Cortex of kidney (tissue), 1 donor: ENCODE results near the gene MAPK14.
"Not testable (repeated sequence)": the region's sequence is repeated elsewhere in the genome, so short reads cannot be mapped to it uniquely, and the experiment has no call there.

ENCODE experiments used
- DNase-seq: peaks from one replicate; lab custom pipeline; 2025; lab: John Stamatoyannopoulos, UW

Gene MAPK14

GRCh38 chr6:36070252-36070651, 42.6 kb downstream of the MAPK14 start:
- DNase-seq = no peak

- DNase-seq = no peak
These were observed 43.7 kb downstream of the MAPK14 start for GRCh38 chr6:36071281-36071680.

- no peak for DNase-seq
These were observed 44.1 kb downstream of the MAPK14 start for GRCh38 chr6:36071714-36072113.

- no peak for DNase-seq
These were observed 45.1 kb downstream of the MAPK14 start for GRCh38 chr6:36072681-36073080.

GRCh38 chr6:36073587-36073986, 46.0 kb downstream of the MAPK14 start:
- DNase-seq = no peak

GRCh38 chr6:36075656-36076055, 48.0 kb downstream of the MAPK14 start:
- DNase-seq = no peak

GRCh38 chr6:36076178-36077063, 48.8 kb downstream of the MAPK14 start:
- DNase-seq = no peak

- no peak for DNase-seq
These were observed 50.6 kb downstream of the MAPK14 start for GRCh38 chr6:36078159-36078558.

GRCh38 chr6:36079601-36080000, 52.0 kb downstream of the MAPK14 start:
- DNase-seq = no peak

GRCh38 chr6:36082318-36082717, 54.7 kb downstream of the MAPK14 start:
- no peak for DNase-seq

GRCh38 chr6:36083446-36083845, 55.8 kb downstream of the MAPK14 start:
- no peak for DNase-seq

- not testable (repeated sequence) for DNase-seq
These were observed 60.6 kb downstream of the MAPK14 start for GRCh38 chr6:36088204-36088603.

- no peak for DNase-seq
These were observed 61.4 kb downstream of the MAPK14 start for GRCh38 chr6:36089048-36089447.

- no peak for DNase-seq
These were observed 66.6 kb downstream of the MAPK14 start for GRCh38 chr6:36094238-36094637.

GRCh38 chr6:36094753-36095496, 67.3 kb downstream of the MAPK14 start:
- DNase-seq = no peak

GRCh38 chr6:36095497-36096391, 68.1 kb downstream of the MAPK14 start:
- DNase-seq = no peak

GRCh38 chr6:36098253-36098919, 70.8 kb downstream of the MAPK14 start:
- DNase-seq = no peak

- no peak for DNase-seq
These were observed 71.5 kb downstream of the MAPK14 start for GRCh38 chr6:36098920-36099647.

GRCh38 chr6:36099869-36100483, 72.4 kb downstream of the MAPK14 start:
- DNase-seq = no peak

GRCh38 chr6:36101691-36102090, 74.1 kb downstream of the MAPK14 start:
- no peak for DNase-seq
